K562 (cell line): ENCODE measurements around the gene AKAP6.

Experiments
- CTCF ChIP-seq, 3 experiments: IDR thresholded peaks in 2 of 3; conservative IDR thresholded peaks in 1 of 3; 2 replicates each; pipeline ENCODE4 v1.5.1; 2011 to 2012; ENCODE audit warnings: low read length in 3 of 3, mild to moderate bottlenecking in 3 of 3, control low read depth in 2 of 3, improper control_type of control experiment in 1 of 3, inconsistent platforms in 1 of 3, low read depth in 1 of 3, mixed read lengths in 1 of 3, moderate library complexity in 1 of 3; ENCODE audit not compliant: insufficient read depth in 2 of 3
- EZH2 ChIP-seq: IDR thresholded peaks from 2 replicates; pipeline ENCODE4 v1.6.1; 2012; ENCODE audit warnings: low read depth, mild to moderate bottlenecking, inconsistent platforms, low read length, borderline replicate concordance
- GATAD2A ChIP-seq: fragments of 450-650 bp; IDR thresholded peaks from 2 replicates; pipeline ENCODE4 v1.6.1; 2017
- HNRNPL ChIP-seq: fragments of 200-400 bp; formaldehyde crosslinking; IDR thresholded peaks from 2 replicates; pipeline ENCODE4 v1.6.1; 2017; ENCODE audit warnings: low read depth, mild to moderate bottlenecking, low read length
- HNRNPLL ChIP-seq: fragments of 200-400 bp; formaldehyde crosslinking; IDR thresholded peaks from 2 replicates; pipeline ENCODE4 v1.6.1; 2017; ENCODE audit warnings: low read length, low read depth, mild to moderate bottlenecking; ENCODE audit not compliant: poor library complexity, severe bottlenecking
- MAX ChIP-seq: sonication (generic); formaldehyde crosslinking; IDR thresholded peaks from 2 replicates; pipeline ENCODE4 v1.9.0; 2022; ENCODE audit warnings: mild to moderate bottlenecking, missing genetic modification reagents
- PATZ1 ChIP-seq: fragments of 250-450 bp; sonication (Bioruptor Pico); IDR thresholded peaks from 2 replicates; pipeline ENCODE4 v1.5.0; 2020; ENCODE audit warnings: mild to moderate bottlenecking, borderline replicate concordance
- THRA ChIP-seq: fragments of 450-650 bp; IDR thresholded peaks from 2 replicates; pipeline ENCODE4 v1.6.1; 2017; ENCODE audit warnings: mild to moderate bottlenecking, moderate library complexity
- YY1 ChIP-seq, 3 experiments: IDR thresholded peaks; 2 replicates each; pipeline ENCODE4 v1.6.1; 2011; ENCODE audit warnings: low read length in 2 of 3, mild to moderate bottlenecking in 2 of 3, moderate library complexity in 2 of 3, borderline replicate concordance in 1 of 3, control low read depth in 1 of 3, low read depth in 1 of 3; ENCODE audit not compliant: insufficient read depth in 3 of 3, insufficient replicate concordance in 2 of 3, control insufficient read depth in 1 of 3, insufficient read length in 1 of 3; ENCODE audit errors: extremely low read depth in 1 of 3
- ZBTB43 ChIP-seq: sonication (generic); formaldehyde crosslinking; IDR thresholded peaks from 2 replicates; pipeline ENCODE4 v1.8.0; 2023; ENCODE audit warnings: mild to moderate bottlenecking, missing genetic modification reagents
- ZHX1 ChIP-seq: fragments of 150-350 bp; conservative IDR thresholded peaks from 2 replicates; pipeline ENCODE4 v1.6.1; 2014; ENCODE audit warnings: low read length
- ZNF253 ChIP-seq: fragments of 250-450 bp; sonication (Bioruptor Pico); conservative IDR thresholded peaks from 2 replicates; pipeline ENCODE4 v1.6.1; 2021; ENCODE audit warnings: mild to moderate bottlenecking

GRCh38 chr14:32559048-32559447 is 229.9 kb downstream of the AKAP6 start:
- no peak for TF ChIP-seq HNRNPL
- no peak for TF ChIP-seq ZHX1
- no peak for TF ChIP-seq ZNF253 (CRISPR knock-in tag)
- TF ChIP-seq CTCF (IDR thresholded peaks at IDR 0.05 in 2 of 3, conservative IDR thresholded peaks at IDR 0.05 in 1 of 3; ENCODE audit: insufficient read depth in 2 of 3, low read depth in 1 of 3, low read length in 3 of 3) = no peak
- no peak for TF ChIP-seq PATZ1 (CRISPR knock-in tag)
- no peak for TF ChIP-seq ZBTB43 (CRISPR knock-in tag)
- TF ChIP-seq GATAD2A = no peak
- no peak for TF ChIP-seq HNRNPLL
- no peak for TF ChIP-seq YY1 (IDR thresholded peaks at IDR 0.05; ENCODE audit: borderline replicate concordance in 1 of 3, control insufficient read depth in 1 of 3, extremely low read depth in 1 of 3, insufficient read depth in 3 of 3, insufficient read length in 1 of 3, insufficient replicate concordance in 2 of 3, low read depth in 1 of 3, low read length in 2 of 3)
- TF ChIP-seq THRA = no peak
- TF ChIP-seq EZH2 = no peak
- TF ChIP-seq MAX (CRISPR knock-in tag) = no peak
